T-helper 1 cell (primary cell): ENCODE results near the gene PARP4.
"Not testable (repeated sequence)": the region's sequence is repeated elsewhere in the genome, so short reads cannot be mapped to it uniquely, and the experiment has no call there.

ENCODE experiments used
- DNase-seq, 5 donors: peaks; one replicate each; pipeline ENCODE4 v3.0.0-alpha.2; 2012 to 2020

The PARP4 gene

GRCh38 chr13:24444851-24445250, 67.7 kb downstream of the PARP4 start:
- not testable (repeated sequence) for DNase-seq

- no peak for DNase-seq
These were observed 69.2 kb downstream of the PARP4 start for GRCh38 chr13:24443366-24443765.

GRCh38 chr13:24426045-24426444, 86.5 kb downstream of the PARP4 start:
- DNase-seq: not testable (repeated sequence)

- not testable (repeated sequence) for DNase-seq
These were observed 92.9 kb downstream of the PARP4 start for GRCh38 chr13:24419668-24420067.

- no peak for DNase-seq
These were observed 104.7 kb downstream of the PARP4 start for GRCh38 chr13:24407844-24408243.

GRCh38 chr13:24406524-24406923, 106.1 kb downstream of the PARP4 start:
- no peak for DNase-seq

GRCh38 chr13:24396821-24397220, 115.8 kb downstream of the PARP4 start:
- DNase-seq: no peak

GRCh38 chr13:24392972-24393371, 119.6 kb downstream of the PARP4 start:
- DNase-seq: no peak

GRCh38 chr13:24391771-24392683, 120.6 kb downstream of the PARP4 start:
- DNase-seq: not testable (repeated sequence)

GRCh38 chr13:24390795-24391194, 121.8 kb downstream of the PARP4 start:
- not testable (repeated sequence) for DNase-seq

- no peak for DNase-seq
These were observed 123.1 kb downstream of the PARP4 start for GRCh38 chr13:24389506-24389905.

GRCh38 chr13:24388743-24389142, 123.8 kb downstream of the PARP4 start:
- not testable (repeated sequence) for DNase-seq

GRCh38 chr13:24386816-24387708, 125.5 kb downstream of the PARP4 start:
- no peak for DNase-seq

GRCh38 chr13:24385902-24386301, 126.7 kb downstream of the PARP4 start:
- no peak for DNase-seq

- DNase-seq: not testable (repeated sequence)
These were observed 127.6 kb downstream of the PARP4 start for GRCh38 chr13:24384946-24385345.

GRCh38 chr13:24384091-24384490, 128.5 kb downstream of the PARP4 start:
- not testable (repeated sequence) for DNase-seq

GRCh38 chr13:24381541-24382265, 130.9 kb downstream of the PARP4 start:
- no peak for DNase-seq

- DNase-seq: not testable (repeated sequence)
These were observed 131.7 kb downstream of the PARP4 start for GRCh38 chr13:24380881-24381280.

- not testable (repeated sequence) for DNase-seq
These were observed 132.4 kb downstream of the PARP4 start for GRCh38 chr13:24380227-24380626.

GRCh38 chr13:24371273-24371672, 141.3 kb downstream of the PARP4 start:
- DNase-seq: not testable (repeated sequence)
